ENCODE measurements around the gene LIAS. TPM values are rescaled to one million over a fixed set of nuclear protein-coding genes. Genes with fewer than 3 reads are reported as not detected.
"Not testable (repeated sequence)": the region's sequence is repeated elsewhere in the genome, so short reads cannot be mapped to it uniquely, and the experiment has no call there.

LIAS gene
- total RNA-seq, 1 donor from 2014 or later: 20.1 TPM

- no peak for DNase-seq
Observed at GRCh38 chr4:39497909-39498726, 39.3 kb downstream of the LIAS start.

GRCh38 chr4:39498727-39499020, 39.8 kb downstream of the LIAS start:
- DNase-seq: no peak

- DNase-seq: no peak
Observed at GRCh38 chr4:39502019-39502663, 43.3 kb downstream of the LIAS start.

DNA sequence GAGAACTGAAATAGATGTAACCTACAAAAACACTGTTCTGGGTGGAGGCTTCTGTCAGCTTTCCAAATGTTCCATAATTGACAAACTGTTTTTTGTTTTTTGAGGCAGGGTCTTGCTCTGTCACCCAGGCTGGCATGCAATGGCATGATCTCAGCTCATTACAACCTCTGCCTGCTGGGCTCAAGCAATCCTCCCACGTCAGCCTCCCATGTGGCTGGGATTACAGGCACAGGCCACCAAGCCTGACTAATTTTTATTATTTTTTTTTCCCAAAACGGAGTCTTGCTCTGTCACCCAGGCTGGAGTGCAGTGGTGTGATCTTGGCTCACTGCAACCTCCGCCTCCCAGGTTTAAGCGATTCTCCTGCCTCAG, 43.8 kb downstream of the LIAS start:
- not testable (repeated sequence) for DNase-seq

DNA sequence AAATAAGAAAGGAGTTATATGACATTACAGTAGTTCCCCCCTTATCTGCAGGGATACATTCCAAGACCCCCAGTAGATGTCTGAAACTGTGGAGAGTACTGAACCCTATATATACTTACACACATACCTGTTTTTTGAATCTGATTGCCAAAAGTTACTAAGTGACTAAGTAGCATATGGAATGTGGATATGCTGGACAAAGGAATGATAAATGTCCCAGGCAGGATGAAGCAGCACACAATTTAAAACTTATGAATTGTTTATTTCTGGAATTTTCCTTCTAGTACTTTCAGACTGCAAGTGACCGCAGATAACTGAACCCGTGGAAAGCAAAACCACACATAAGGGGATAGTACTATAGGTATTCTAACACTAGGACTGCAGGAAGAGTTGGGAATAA, 45.7 kb downstream of the LIAS start:
- no peak for DNase-seq

GRCh38 chr4:39505581-39505980, 46.7 kb downstream of the LIAS start:
- DNase-seq: no peak

DNA sequence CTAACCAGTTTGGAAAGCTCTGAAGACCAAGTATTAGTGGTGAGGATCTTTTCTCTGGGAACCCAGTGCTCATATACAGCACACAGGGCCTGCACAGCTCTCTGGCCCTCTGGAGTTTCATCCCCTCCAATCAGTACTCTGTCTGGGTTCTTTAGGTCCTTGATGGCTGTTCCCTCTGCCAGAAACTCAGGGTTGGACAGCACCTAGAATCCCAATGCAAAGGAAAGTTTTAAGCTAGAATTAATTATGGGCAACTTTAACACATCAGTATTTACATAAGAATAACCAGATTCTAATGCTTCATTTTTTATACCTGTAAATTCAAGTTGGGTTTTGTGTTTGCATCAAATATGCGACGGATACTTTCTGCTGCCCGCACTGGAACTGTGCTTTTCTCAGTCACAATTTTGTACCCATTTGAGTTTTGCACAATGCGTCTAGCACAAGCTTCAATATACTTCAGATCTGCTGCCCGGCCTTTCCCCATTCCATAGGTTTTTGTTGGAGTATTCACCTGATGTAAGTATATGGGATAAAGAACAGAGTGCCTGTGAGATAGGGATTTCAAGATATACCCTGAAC, 51.6 kb downstream of the LIAS start:
- DNase-seq: no peak

DNA sequence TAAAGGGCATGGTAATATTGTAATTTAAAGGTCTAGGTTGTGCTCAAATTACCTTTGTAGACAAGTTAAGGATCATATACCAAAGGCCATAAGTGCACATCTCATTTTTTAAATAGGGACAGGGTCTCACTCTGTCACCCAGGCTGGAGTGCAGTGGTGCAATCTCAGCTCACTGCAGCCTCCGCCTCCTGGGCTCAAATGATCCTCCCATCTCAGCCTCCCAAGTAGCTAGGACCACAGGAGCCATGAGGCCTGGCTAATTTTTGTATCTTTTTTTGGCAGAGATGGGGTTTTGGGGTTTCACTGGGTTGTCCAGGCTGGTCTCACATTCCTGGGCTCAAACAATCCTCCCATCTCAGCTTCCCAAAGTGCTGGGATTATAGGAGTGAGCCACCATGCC, 55.4 kb downstream of the LIAS start:
- DNase-seq: not testable (repeated sequence)

GRCh38 chr4:39514888-39515401, 56.1 kb downstream of the LIAS start:
- no peak for DNase-seq

DNA sequence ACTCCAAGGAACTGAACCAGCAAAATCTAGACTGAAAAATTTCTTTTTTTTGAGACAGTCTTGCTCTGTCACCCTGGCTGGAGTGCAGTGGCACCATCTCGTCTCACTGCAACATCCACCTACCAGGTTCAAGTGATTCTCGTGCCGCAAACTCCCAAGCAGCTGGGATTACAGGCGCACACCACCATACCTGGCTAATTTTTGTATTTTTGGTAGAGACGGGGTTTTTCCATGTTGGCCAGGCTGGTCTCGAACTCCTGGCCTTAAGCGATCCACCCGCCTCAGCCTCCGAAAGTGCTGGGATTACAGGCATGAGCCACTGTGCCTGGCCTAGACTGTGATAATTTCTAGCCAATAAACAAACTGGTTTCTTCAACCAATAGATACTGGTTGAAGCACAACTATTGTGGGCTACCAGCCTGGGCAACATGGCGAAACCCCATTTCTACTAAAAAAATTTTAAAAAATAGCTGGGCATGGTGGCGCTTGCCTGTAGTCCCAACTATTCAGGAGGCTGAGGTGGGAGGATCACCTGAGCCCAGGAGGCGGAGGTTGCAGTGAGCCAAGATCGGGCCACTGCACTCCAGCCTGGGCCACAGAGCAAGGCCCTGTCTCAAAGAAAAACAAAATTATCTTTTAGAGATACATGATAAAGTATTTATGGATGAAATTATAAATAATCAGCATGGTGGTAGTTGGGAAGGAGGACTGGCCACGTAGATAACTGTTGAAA, 57.0 kb downstream of the LIAS start:
- DNase-seq: not testable (repeated sequence)

DNA sequence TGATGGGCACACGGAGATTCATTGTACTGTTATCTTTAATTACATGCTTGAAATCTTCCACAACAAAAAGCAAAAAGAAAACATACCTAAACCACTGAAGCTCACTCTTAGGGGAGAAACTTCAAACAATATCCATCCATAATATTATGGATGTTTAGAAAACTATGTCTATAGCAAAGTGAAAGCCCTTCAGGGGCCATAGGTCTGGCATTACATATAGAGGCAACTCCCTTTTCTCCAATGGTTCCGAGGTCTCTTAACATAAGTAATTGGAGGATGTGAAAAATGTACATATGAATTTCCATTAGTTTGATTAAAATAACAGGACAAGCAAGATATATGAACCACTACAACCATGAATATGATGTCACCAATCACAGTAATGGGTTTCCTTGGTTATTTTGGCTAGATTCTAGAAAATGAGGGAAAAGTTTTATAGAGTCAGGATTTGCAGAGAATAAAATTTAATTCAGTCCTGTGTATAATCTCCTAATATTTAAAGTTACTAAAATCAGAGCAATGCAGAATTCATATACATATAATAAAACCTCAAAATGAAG, 57.6 kb downstream of the LIAS start:
- DNase-seq: no peak

DNA sequence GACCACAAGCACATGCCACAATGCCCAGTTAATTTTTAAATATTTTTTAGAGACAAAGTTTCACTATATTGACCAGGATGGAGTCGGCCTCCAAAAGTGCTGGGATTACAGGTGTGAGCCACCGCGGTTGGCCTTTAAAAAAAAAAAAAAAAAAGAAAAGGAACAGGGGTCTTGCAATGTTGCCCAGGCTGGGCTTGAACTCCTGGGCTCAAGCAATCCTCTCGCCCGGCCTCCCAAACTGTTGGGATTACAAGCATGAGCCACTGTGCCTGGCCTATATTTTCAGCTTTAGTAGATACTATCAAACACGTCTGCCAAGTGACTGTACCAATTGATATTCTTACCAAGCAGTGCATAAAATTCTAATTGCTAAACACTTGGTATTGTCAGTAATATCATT, 59.6 kb downstream of the LIAS start:
- no peak for DNase-seq

DNA sequence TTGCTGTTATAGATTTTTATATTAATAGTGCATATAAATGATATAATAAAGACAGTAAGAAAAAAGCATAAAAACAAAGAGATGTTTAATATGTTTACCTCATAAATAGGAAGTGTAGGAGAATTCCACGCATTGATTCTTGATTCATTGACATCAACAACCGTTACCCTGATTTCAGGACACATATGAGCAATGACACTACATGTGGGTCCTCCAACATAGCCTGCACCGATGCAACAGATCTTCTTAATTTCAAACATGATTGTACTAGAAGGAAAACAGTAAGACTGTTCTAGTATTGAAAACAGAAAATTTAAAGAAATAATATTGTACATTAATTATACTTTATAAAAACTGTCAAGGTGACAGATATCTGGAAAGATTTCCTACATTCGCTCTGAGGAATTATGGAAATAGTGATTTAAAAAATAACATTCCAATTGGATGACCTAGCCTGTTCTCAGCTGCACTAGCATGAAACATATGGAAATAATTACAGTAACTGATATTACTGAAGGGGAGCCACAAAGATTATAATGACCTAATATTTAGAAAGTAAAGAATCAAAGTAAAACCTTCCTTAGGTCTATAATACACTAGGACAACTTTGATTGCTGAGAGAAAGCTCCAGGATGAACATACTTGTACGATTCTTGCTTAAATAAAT, 62.5 kb downstream of the LIAS start:
- peak; percentile 40 for DNase-seq

DNA sequence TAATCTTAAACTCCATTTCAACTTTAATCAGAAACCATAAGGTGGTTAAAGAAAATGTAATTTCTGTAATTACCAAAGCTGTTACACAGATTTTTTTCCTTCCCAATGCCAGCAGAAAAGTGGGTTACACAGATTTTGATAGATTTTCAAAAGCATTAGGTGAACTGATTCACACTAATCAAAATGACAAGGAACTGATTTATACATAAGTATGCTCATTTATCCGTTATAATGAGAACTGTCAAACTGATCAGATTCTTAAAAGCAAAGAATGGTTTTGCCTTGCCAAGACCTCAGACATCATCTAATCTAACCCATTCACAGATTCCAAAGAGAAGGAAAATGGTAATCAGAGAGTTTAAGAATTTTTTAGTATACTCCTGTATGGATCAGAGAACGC, 63.2 kb downstream of the LIAS start:
- no peak for DNase-seq

- no peak for DNase-seq
Observed at GRCh38 chr4:39524161-39524957, 65.5 kb downstream of the LIAS start.

- DNase-seq: no peak
Observed at GRCh38 chr4:39525822-39526690, 67.2 kb downstream of the LIAS start.

GRCh38 chr4:39526765-39527295, 68.0 kb downstream of the LIAS start:
- no peak for DNase-seq

DNA sequence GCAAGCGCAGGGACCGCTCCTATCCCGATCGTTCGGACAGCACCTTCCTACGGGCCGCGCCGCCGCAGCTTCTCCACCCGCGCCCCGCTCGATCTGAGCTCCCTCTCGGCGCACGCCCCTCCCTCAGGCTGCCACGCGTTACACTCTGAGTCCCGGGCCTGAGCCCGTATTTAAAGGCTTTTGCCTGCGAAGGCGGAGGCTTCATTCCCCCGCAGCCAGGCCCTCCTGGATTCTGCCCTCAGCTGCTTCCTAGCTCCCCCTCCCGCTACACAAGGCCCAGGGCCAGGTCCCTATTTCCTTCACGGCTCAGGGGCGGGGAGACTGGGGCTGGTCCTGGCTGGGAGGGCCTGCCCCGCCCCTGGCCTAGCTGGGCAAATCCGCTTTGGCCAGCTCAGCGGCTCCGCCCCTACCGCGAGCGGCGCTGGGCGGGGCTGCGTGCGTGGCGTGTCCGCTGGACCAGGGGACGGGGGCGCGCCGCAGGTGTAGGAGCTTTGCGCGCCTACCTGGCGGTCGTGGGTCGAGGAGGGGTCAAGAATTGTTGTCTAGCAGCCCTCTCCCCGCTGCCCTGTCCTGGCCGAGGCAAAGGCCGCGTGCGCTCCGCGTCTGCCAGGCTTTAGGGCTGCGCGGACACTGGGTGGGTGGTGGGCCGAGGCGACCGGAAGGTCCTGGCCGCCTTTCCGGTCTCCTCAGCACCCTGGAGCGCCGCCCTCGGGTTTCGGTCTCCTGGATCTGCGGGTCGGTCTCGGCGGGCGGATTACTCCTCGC, 68.6 kb downstream of the LIAS start, which contains the start of gene UGDH:
TSS of gene UGDH (minus strand) at position 144 of the 765 bp plus-strand sequence. CDS start 5,927 bp downstream, outside the sequence.
- peak; percentile 99 for DNase-seq

- DNase-seq: no peak
Observed at GRCh38 chr4:39528061-39528465, 69.2 kb downstream of the LIAS start.

Data from tongue (tissue), 2 donors.